Skeletal muscle tissue (tissue), 4 donors: Measurements from ENCODE around the gene LIPT2. TPM values are rescaled to one million over a fixed set of nuclear protein-coding genes. Genes with fewer than 3 reads are reported as not detected.

Experiments used
- H3K27ac ChIP-seq: one replicate; pipeline ENCODE4 v1.7.0; 2013; ENCODE audit warnings: mild to moderate bottlenecking, low read depth, low read length, inconsistent platforms
- H3K27me3 ChIP-seq, 3 donors: one replicate each; pipeline ENCODE4 v1.7.0; 2013; ENCODE audit warnings: low read length in 3 of 3; ENCODE audit not compliant: control insufficient read depth in 3 of 3, insufficient read depth in 3 of 3
- H3K36me3 ChIP-seq, 3 donors: one replicate each; pipeline ENCODE4 v1.7.0; 2013; ENCODE audit warnings: low read length in 3 of 3; ENCODE audit not compliant: control insufficient read depth in 3 of 3, insufficient read depth in 3 of 3
- H3K4me1 ChIP-seq, 3 donors: one replicate each; pipeline ENCODE4 v1.7.0; 2013; ENCODE audit warnings: low read length in 3 of 3, mild to moderate bottlenecking in 3 of 3; ENCODE audit not compliant: control insufficient read depth in 3 of 3, insufficient read depth in 3 of 3
- H3K4me3 ChIP-seq, 3 donors: one replicate each; pipeline ENCODE4 v1.7.0; 2013; ENCODE audit warnings: low read length in 3 of 3
- H3K9ac ChIP-seq, 3 donors: one replicate each; pipeline ENCODE4 v1.7.0; 2013; ENCODE audit warnings: low read length in 3 of 3, mild to moderate bottlenecking in 3 of 3, moderate library complexity in 2 of 3, low read depth in 1 of 3
- H3K9me3 ChIP-seq, 3 donors: one replicate each; pipeline ENCODE4 v1.7.0; 2013; ENCODE audit warnings: low read length in 3 of 3; ENCODE audit not compliant: control insufficient read depth in 3 of 3
- total RNA-seq: library from RNA; depleted of rRNA; stranded (reverse); fragments of >200 nt; gene quantifications from one replicate; pipeline ENCODE4 v1.2.3, GENCODE V29; 2014
- donor health status: Osteomylitis.

LIPT2 gene
- total RNA-seq, 1 donor from 2014 or later: 2.6 TPM

GRCh38 chr11:74468521-74468920, 25.0 kb downstream of the LIPT2 start:
- peaks cover 10 to 22% (median 13%) of the 10 kb centered on the region in 3 donors for H3K4me1 ChIP-seq
- no peak overlapping the region for H3K9ac ChIP-seq
- H3K36me3 ChIP-seq: no peaks in the 10 kb centered on the region
- H3K27ac ChIP-seq: no peak overlapping the region
- H3K4me3 ChIP-seq: no peak overlapping the region
- H3K27me3 ChIP-seq: no peaks in the 10 kb centered on the region
- no peaks in the 10 kb centered on the region for H3K9me3 ChIP-seq

DNA sequence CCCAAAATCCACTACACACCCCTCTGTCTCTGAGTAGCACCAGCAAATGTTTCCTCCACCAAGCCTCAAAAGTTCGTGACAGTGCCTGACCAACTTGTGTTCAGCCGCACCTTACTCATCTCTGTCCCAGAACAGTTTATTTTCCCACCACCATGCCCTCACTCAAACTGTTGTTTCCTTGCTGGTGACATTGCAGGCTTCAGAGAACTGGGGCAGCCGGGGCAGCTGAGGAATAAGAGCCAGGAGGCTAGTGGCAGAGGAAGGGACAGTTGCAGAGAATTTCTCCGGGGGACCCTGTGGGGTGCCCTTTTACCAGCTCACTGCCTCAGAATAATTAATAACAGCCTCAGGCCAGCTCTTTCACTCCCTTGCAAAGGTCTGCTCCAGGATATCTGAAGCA, 25.5 kb downstream of the LIPT2 start:
- H3K4me1 ChIP-seq: peaks cover 10 to 22% (median 13%) of the 10 kb centered on the region in 3 donors
- H3K9ac ChIP-seq: peak overlapping the region in 1 of 3 donors; percentile 62

GRCh38 chr11:74466916-74467885, 26.3 kb downstream of the LIPT2 start, which contains the start of gene KCNE3:
KCNE3 (minus strand) TSS chr11:74467549; CDS start chr11:74457563, 9,986 bp downstream.
- H3K27ac ChIP-seq: no peak within 1 kb of the TSS
- H3K4me1 ChIP-seq: peaks cover 10 to 26% (median 13%) of the 10 kb centered on the region in 3 donors
- no peaks in the 10 kb centered on the region for H3K27me3 ChIP-seq
- H3K9ac ChIP-seq: peak within 1 kb of the TSS; percentile 51 to 76 (median 62)
- H3K36me3 ChIP-seq: no peaks in the 10 kb centered on the region
- no peaks in the 10 kb centered on the region for H3K9me3 ChIP-seq
- peak within 1 kb of the TSS; percentile 78 to 84 (median 80) for H3K4me3 ChIP-seq

More for the DNA sequence above, 25.5 kb downstream of the LIPT2 start:
- Histone ChIP-seq H3K27ac (no peak overlapping the region), H3K4me3 (no peak overlapping the region), H3K9me3 (no peaks in the 10 kb centered on the region), H3K27me3 (no peaks in the 10 kb centered on the region), H3K36me3 (no peaks in the 10 kb centered on the region)

GRCh38 chr11:74465291-74465708, 28.2 kb downstream of the LIPT2 start:
- no peaks in the 10 kb centered on the region for H3K9me3 ChIP-seq
- no peak overlapping the region for H3K27ac ChIP-seq
- H3K27me3 ChIP-seq: no peaks in the 10 kb centered on the region
- H3K36me3 ChIP-seq: no peaks in the 10 kb centered on the region
- H3K4me3 ChIP-seq: no peak overlapping the region
- peaks cover 14 to 34% (median 17%) of the 10 kb centered on the region in 3 donors for H3K4me1 ChIP-seq
- no peak overlapping the region for H3K9ac ChIP-seq

GRCh38 chr11:74464746-74465145, 28.8 kb downstream of the LIPT2 start:
- H3K36me3 ChIP-seq: no peaks in the 10 kb centered on the region
- peaks cover 15 to 38% (median 17%) of the 10 kb centered on the region in 3 donors for H3K4me1 ChIP-seq
- H3K27ac ChIP-seq: no peak overlapping the region

DNA sequence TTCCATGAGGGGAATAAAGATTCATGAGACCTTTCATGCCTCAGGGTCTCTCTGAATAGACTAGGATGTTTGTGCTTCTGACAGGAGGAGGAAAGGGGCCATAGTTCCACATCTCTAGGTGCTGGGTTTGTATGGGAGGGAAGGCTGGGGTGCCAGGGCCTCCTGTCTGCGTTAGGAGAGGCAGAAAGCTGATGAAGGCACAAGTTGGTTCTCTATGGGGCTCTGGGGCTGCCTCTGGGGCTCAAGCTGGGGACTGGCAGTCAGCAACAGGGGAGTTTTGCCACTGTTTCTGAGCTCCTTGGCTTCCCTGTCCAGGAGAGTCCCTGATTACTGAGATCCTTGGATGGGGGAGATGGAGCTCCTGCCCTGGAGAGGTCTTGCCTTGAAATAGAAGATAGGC, 30.3 kb downstream of the LIPT2 start:
- Histone ChIP-seq H3K9me3 (no peaks in the 10 kb centered on the region), H3K4me1 (peaks cover 13 to 32% (median 13%) of the 10 kb centered on the region in 3 donors), H3K4me3 (no peak overlapping the region), H3K36me3 (no peaks in the 10 kb centered on the region), H3K9ac (no peak overlapping the region), H3K27me3 (no peaks in the 10 kb centered on the region), H3K27ac (no peak overlapping the region)

More at GRCh38 chr11:74464746-74465145, 28.8 kb downstream of the LIPT2 start:
- Histone ChIP-seq H3K9ac (no peak overlapping the region), H3K27me3 (no peaks in the 10 kb centered on the region), H3K4me3 (no peak overlapping the region), H3K9me3 (no peaks in the 10 kb centered on the region)

DNA sequence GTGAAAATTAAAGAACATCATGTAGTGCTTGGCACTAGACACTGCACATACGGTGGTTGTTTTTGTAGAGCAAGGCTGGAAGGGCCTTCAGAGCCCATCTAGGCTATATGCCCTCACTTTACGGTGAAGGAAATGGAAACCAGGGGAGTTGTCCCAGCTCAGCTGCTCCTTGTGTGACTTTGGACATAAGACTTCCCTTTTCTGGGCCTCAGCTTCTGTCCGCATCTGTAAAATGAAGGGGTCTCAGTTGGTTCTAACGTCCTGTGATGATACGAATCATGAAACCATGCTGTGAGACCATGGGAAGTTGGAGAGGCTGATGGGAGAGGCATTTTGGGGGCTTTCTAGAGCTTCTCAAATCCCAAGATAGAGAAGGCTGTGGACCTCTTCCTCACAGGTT, 30.9 kb downstream of the LIPT2 start:
- Histone ChIP-seq H3K36me3 (no peaks in the 10 kb centered on the region), H3K4me3 (no peak overlapping the region), H3K9ac (no peak overlapping the region), H3K9me3 (no peaks in the 10 kb centered on the region), H3K4me1 (peaks cover 10 to 27% (median 11%) of the 10 kb centered on the region in 3 donors), H3K27ac (peak overlapping the region; percentile 43), H3K27me3 (no peaks in the 10 kb centered on the region)

GRCh38 chr11:74462009-74462408, 31.5 kb downstream of the LIPT2 start:
- no peaks in the 10 kb centered on the region for H3K9me3 ChIP-seq
- H3K36me3 ChIP-seq: no peaks in the 10 kb centered on the region
- H3K4me1 ChIP-seq: peaks cover 8 to 22% (median 10%) of the 10 kb centered on the region in 3 donors
- no peaks in the 10 kb centered on the region for H3K27me3 ChIP-seq
- no peak overlapping the region for H3K4me3 ChIP-seq
- peak overlapping the region in 1 of 3 donors; percentile 17 for H3K9ac ChIP-seq
- peak overlapping the region; percentile 43 for H3K27ac ChIP-seq

- peak overlapping the region in 1 of 3 donors; percentile 11 for H3K4me3 ChIP-seq
- H3K36me3 ChIP-seq: no peaks in the 10 kb centered on the region
- H3K27ac ChIP-seq: no peak overlapping the region
- no peak overlapping the region for H3K9ac ChIP-seq
- no peaks in the 10 kb centered on the region for H3K9me3 ChIP-seq
- H3K27me3 ChIP-seq: no peaks in the 10 kb centered on the region
- peaks cover 4 to 17% (median 5%) of the 10 kb centered on the region in 3 donors for H3K4me1 ChIP-seq
Observed at GRCh38 chr11:74460481-74461154, 32.9 kb downstream of the LIPT2 start.
